AG10803 (cell line): ENCODE data around the gene CPNE2.

Experiments
- DNase-seq: peaks from one replicate; pipeline ENCODE4 v3.0.0; 2010; ENCODE audit warnings: low read depth
- H3K4me3 ChIP-seq: 2 replicates; pipeline ENCODE4 v1.5.1; 2011; ENCODE audit warnings: mild to moderate bottlenecking, low read length, control low read depth
- TF ChIP-seq, protein P1 (sequence below): conservative IDR thresholded peaks from 2 replicates; pipeline ENCODE4 v1.5.1; 2011; ENCODE audit warnings: mild to moderate bottlenecking, low read length, control low read depth, inconsistent platforms

CPNE2 gene

GRCh38 chr16:57118461-57119084 lies 26.2 kb downstream of the CPNE2 start:
- DNase-seq: no peak
- H3K4me3 ChIP-seq: no peak overlapping the region

DNA sequence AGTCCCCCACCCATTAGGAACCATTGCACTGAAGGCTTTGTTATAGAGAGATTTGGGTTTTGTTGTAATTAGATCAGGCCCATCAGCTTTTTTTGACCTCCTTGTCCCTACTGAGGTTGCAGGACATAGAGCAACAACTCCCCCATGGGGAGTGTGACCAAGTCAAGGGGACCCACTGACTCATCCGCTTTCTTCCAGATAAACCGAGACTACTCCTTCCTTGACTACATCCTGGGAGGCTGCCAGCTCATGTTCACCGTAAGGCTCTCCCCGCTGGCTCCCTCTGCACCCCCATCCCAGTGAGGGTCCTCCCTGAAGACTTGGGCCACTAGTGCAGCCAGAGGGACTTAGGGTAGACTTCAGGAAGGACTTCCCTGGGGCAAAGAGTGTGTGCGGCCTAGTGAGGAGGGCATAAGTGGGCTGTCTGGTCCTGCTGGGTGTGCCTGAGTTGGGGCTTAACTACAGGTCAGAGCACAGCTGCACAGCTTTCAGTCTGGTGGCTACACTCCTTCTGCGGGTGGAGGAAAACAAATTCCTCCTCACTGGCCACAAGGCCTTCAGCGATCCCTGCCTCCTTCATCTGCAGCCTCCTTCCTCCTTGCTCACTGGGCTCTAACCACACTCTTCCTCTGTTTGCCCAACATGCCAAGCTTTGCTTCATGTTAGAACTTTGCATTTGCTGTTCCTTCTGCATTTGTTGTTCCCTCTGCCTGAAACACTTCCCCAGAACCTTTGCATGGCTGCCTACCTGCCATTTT lies 31.0 kb downstream of the CPNE2 start:
- DNase-seq: no peak
- no peak overlapping the region for H3K4me3 ChIP-seq
- TF ChIP-seq, protein P1, sequence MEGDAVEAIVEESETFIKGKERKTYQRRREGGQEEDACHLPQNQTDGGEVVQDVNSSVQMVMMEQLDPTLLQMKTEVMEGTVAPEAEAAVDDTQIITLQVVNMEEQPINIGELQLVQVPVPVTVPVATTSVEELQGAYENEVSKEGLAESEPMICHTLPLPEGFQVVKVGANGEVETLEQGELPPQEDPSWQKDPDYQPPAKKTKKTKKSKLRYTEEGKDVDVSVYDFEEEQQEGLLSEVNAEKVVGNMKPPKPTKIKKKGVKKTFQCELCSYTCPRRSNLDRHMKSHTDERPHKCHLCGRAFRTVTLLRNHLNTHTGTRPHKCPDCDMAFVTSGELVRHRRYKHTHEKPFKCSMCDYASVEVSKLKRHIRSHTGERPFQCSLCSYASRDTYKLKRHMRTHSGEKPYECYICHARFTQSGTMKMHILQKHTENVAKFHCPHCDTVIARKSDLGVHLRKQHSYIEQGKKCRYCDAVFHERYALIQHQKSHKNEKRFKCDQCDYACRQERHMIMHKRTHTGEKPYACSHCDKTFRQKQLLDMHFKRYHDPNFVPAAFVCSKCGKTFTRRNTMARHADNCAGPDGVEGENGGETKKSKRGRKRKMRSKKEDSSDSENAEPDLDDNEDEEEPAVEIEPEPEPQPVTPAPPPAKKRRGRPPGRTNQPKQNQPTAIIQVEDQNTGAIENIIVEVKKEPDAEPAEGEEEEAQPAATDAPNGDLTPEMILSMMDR: no peak

More at GRCh38 chr16:57118461-57119084, 26.2 kb downstream of the CPNE2 start:
- TF ChIP-seq, protein P1: no peak

- TF ChIP-seq, protein P1: no peak
- DNase-seq: no peak
- no peak overlapping the region for H3K4me3 ChIP-seq
Measured at GRCh38 chr16:57123974-57124674, 31.7 kb downstream of the CPNE2 start.

GRCh38 chr16:57125376-57125775 lies 33.0 kb downstream of the CPNE2 start:
- no peak for DNase-seq
- TF ChIP-seq, protein P1: no peak
- H3K4me3 ChIP-seq: no peak overlapping the region

DNA sequence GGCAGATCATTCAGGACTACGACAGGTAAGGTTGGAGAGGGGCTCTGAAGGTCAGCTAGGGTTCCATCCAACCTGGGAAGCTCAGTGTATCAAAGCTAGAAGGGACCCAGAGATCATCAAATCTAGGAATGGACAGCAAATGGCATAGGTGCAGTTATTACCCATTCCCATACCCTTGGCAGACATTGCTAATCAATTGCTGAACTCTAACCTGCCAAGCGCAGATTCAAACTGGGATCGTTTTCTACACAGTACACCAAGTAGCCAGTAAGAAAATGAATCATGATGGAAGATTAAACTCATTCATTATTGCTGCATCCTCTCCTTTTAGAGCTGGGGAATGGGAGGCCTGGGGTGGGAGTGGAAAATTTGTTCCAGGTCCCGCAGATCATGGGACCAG lies 33.6 kb downstream of the CPNE2 start:
- TF ChIP-seq, protein P1: no peak

DNA sequence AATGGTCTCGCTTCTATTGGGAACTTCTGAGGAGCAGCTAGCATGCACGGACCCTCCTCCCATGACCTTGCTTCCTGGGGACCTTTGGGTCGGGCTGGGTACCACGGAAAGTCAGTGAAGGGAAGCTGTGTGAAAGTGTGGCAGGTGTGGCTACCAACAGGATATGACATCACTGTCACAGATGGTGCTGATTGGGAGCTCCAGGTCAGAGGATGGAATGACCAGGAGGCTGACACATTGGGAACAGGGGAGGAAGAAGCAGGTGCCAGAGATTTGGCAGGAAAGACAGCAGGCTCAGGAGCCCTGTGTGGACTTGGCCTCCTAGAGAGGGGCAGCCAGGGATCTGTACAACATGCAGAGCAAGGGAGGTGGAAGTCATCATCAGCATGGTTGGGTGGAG lies 34.0 kb downstream of the CPNE2 start:
- H3K4me3 ChIP-seq: no peak overlapping the region
- no peak for DNase-seq
- TF ChIP-seq, protein P1: no peak

More for the DNA sequence above, 33.6 kb downstream of the CPNE2 start:
- H3K4me3 ChIP-seq: no peak overlapping the region
- no peak for DNase-seq
